ENCODE results near the gene PLCL1.

PLCL1 gene

GRCh38 chr2:198044777-198045176, 240.4 kb downstream of the PLCL1 start:
- ATAC-seq = peak; percentile 53
- TF ChIP-seq OSR1 (CRISPR knock-in tag; IDR thresholded peaks at IDR 0.05) (no peak), ISL1 (CRISPR knock-in tag; IDR thresholded peaks at IDR 0.05) (no peak), POU6F1 (CRISPR knock-in tag; IDR thresholded peaks at IDR 0.05; ENCODE audit: borderline replicate concordance, low read depth) (no peak), ZFP3 (CRISPR knock-in tag; IDR thresholded peaks at IDR 0.05) (no peak), RARB (CRISPR knock-in tag; IDR thresholded peaks at IDR 0.05) (no peak), CSRNP3 (CRISPR knock-in tag; IDR thresholded peaks at IDR 0.05) (no peak), GLIS3 (CRISPR knock-in tag; IDR thresholded peaks at IDR 0.05) (no peak), ZFP30 (CRISPR knock-in tag; IDR thresholded peaks at IDR 0.05) (no peak), ZNF70 (CRISPR knock-in tag; IDR thresholded peaks at IDR 0.05) (no peak), ZNF565 (CRISPR knock-in tag; conservative IDR thresholded peaks at IDR 0.05; ENCODE audit: low read depth) (no peak), ZC3H10 (CRISPR knock-in tag; IDR thresholded peaks at IDR 0.05) (no peak), TCF4 (CRISPR knock-in tag; IDR thresholded peaks at IDR 0.05; ENCODE audit: borderline replicate concordance) (no peak), SNAI2 (CRISPR knock-in tag; IDR thresholded peaks at IDR 0.05) (no peak)
- TF ChIP-seq, protein P1, sequence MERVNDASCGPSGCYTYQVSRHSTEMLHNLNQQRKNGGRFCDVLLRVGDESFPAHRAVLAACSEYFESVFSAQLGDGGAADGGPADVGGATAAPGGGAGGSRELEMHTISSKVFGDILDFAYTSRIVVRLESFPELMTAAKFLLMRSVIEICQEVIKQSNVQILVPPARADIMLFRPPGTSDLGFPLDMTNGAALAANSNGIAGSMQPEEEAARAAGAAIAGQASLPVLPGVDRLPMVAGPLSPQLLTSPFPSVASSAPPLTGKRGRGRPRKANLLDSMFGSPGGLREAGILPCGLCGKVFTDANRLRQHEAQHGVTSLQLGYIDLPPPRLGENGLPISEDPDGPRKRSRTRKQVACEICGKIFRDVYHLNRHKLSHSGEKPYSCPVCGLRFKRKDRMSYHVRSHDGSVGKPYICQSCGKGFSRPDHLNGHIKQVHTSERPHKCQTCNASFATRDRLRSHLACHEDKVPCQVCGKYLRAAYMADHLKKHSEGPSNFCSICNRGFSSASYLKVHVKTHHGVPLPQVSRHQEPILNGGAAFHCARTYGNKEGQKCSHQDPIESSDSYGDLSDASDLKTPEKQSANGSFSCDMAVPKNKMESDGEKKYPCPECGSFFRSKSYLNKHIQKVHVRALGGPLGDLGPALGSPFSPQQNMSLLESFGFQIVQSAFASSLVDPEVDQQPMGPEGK (CRISPR knock-in tag; IDR thresholded peaks at IDR 0.05; ENCODE audit: borderline replicate concordance) = no peak

- peak; percentile 88 for ATAC-seq
- TF ChIP-seq BACH2 (CRISPR knock-in tag; IDR thresholded peaks at IDR 0.05; ENCODE audit: borderline replicate concordance) (no peak), ARNTL (CRISPR knock-in tag; IDR thresholded peaks at IDR 0.05; ENCODE audit: borderline replicate concordance, low read depth) (no peak), ISL1 (CRISPR knock-in tag; IDR thresholded peaks at IDR 0.05) (peak; percentile 96), CSRNP3 (CRISPR knock-in tag; IDR thresholded peaks at IDR 0.05) (peak; percentile 55; the same call in 1 of the 2 replicates), TCF4 (CRISPR knock-in tag; IDR thresholded peaks at IDR 0.05; ENCODE audit: borderline replicate concordance) (peak; percentile 82), ZNF8 (CRISPR knock-in tag; IDR thresholded peaks at IDR 0.05) (0 out of 2 replicates have a peak, but pooled peaks have one; percentile 31), ZC3H10 (CRISPR knock-in tag; IDR thresholded peaks at IDR 0.05) (0 out of 2 replicates have a peak, but pooled peaks have one; percentile 33)
- TF ChIP-seq, protein P2, sequence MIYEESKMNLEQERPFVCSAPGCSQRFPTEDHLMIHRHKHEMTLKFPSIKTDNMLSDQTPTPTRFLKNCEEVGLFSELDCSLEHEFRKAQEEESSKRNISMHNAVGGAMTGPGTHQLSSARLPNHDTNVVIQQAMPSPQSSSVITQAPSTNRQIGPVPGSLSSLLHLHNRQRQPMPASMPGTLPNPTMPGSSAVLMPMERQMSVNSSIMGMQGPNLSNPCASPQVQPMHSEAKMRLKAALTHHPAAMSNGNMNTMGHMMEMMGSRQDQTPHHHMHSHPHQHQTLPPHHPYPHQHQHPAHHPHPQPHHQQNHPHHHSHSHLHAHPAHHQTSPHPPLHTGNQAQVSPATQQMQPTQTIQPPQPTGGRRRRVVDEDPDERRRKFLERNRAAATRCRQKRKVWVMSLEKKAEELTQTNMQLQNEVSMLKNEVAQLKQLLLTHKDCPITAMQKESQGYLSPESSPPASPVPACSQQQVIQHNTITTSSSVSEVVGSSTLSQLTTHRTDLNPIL (CRISPR knock-in tag; IDR thresholded peaks at IDR 0.05; ENCODE audit: low read depth) = peak; percentile 59; the same call in 1 of the 2 replicates
Measured at GRCh38 chr2:198045227-198045626, 240.8 kb downstream of the PLCL1 start.

DNA sequence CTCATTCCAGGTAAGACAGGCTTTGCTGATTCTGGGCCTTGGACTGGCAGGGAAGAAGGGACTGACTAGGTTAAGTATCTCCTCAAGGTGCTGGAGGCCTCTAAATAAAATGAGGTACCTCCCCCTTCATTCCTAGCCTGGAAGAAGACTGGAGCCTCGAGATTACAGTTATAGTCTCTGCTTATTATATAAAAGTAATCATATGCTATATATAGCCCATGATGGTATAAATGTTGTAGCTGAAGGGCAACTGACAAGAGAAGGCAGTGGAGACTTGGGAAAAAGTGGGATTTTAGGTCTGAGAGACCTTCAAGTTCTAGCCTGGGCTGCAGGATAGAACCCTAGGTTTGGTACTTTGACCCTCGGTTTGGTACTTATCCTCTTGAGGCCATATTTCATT, 248.3 kb downstream of the PLCL1 start:
- no peak for ATAC-seq
- no peak for TF ChIP-seq ZFP30 (CRISPR knock-in tag; IDR thresholded peaks at IDR 0.05)
- TF ChIP-seq, protein P2 (CRISPR knock-in tag; IDR thresholded peaks at IDR 0.05; ENCODE audit: low read depth) = no peak
- no peak for TF ChIP-seq ESRRG (CRISPR knock-in tag; IDR thresholded peaks at IDR 0.05)
- no peak for TF ChIP-seq TSHZ2 (CRISPR knock-in tag; IDR thresholded peaks at IDR 0.05)
- no peak for TF ChIP-seq ZNF8 (CRISPR knock-in tag; IDR thresholded peaks at IDR 0.05)
- TF ChIP-seq RARB (CRISPR knock-in tag; IDR thresholded peaks at IDR 0.05) = no peak
- TF ChIP-seq ZFP3 (CRISPR knock-in tag; IDR thresholded peaks at IDR 0.05) = no peak
- TF ChIP-seq POU6F1 (CRISPR knock-in tag; IDR thresholded peaks at IDR 0.05; ENCODE audit: borderline replicate concordance, low read depth) = no peak
- TF ChIP-seq ISL1 (CRISPR knock-in tag; IDR thresholded peaks at IDR 0.05) = no peak
- TF ChIP-seq SNAI2 (CRISPR knock-in tag; IDR thresholded peaks at IDR 0.05) = no peak
- TF ChIP-seq ARNTL (CRISPR knock-in tag; IDR thresholded peaks at IDR 0.05; ENCODE audit: borderline replicate concordance, low read depth) = no peak
- no peak for TF ChIP-seq TCF4 (CRISPR knock-in tag; IDR thresholded peaks at IDR 0.05; ENCODE audit: borderline replicate concordance)
- no peak for TF ChIP-seq CSRNP3 (CRISPR knock-in tag; IDR thresholded peaks at IDR 0.05)

All from SK-N-SH treated with all-trans-retinoic acid at 6 μM for 48 hours (cell line).